RPMI8226 (cell line): ENCODE results near the gene ZNF319.

Experiments
- DNase-seq: peaks from one replicate; pipeline ENCODE4 v3.0.0-alpha.2; 2015

ZNF319 gene

GRCh38 chr16:57951204-57951960 is 49.1 kb downstream of the ZNF319 start:
- no peak for DNase-seq

GRCh38 chr16:57950382-57950781 is 50.1 kb downstream of the ZNF319 start:
- no peak for DNase-seq

GRCh38 chr16:57949595-57950238 is 50.8 kb downstream of the ZNF319 start:
- DNase-seq, result no peak

- DNase-seq, result no peak
Measured at GRCh38 chr16:57949013-57949412, 51.5 kb downstream of the ZNF319 start.

GRCh38 chr16:57948027-57948426 is 52.4 kb downstream of the ZNF319 start:
- DNase-seq, result no peak

- DNase-seq, result no peak
Measured at GRCh38 chr16:57947261-57947660, 53.2 kb downstream of the ZNF319 start.

GRCh38 chr16:57946181-57946801 is 54.2 kb downstream of the ZNF319 start:
- no peak for DNase-seq

- no peak for DNase-seq
Measured at GRCh38 chr16:57945740-57946138, 54.7 kb downstream of the ZNF319 start.

GRCh38 chr16:57944970-57945739 is 55.3 kb downstream of the ZNF319 start:
- DNase-seq, result no peak
